ENCODE measurements around the gene UBL3. TPM values are rescaled to one million over a fixed set of nuclear protein-coding genes. Genes with fewer than 3 reads are reported as not detected.

Gene UBL3
- total RNA-seq, 1 experiment from 2014 or later: 19.0 TPM

DNA sequence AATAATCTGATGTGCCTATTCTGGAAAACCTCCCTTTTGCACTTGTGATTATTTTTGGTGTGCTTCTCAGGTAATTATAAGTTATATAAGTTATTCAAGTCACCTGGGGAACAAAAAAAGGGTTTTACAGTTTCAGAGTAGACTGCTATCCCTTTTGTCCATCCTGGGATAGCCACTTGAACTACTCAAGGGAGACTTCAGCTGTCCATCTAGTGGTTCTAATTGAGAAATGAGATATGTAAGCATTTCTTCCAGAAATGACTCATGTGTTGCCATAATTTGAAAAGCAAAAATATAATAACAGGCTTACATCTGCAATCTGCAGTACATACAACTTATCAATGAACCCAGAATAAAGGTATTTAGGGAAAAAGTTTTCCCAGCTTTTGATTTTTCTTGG, 20.4 kb downstream of the UBL3 start:
- Histone ChIP-seq H3K27me3 (ENCODE audit: insufficient read depth, low read length) (no peaks in the 10 kb centered on the region), H2BK20ac (ENCODE audit: low read depth, low read length, poor library complexity, severe bottlenecking) (no peak overlapping the region), H3K27ac (ENCODE audit: insufficient read length, low read depth, low read length) (no peak overlapping the region), H2BK120ac (ENCODE audit: low read depth, low read length, poor library complexity, severe bottlenecking) (no peak overlapping the region), H2BK5ac (ENCODE audit: insufficient read length, low read length) (no peak overlapping the region), H3K14ac (ENCODE audit: insufficient read depth, low read length) (no peak overlapping the region), H3K9me3 (ENCODE audit: control insufficient read depth, low read depth, low read length) (no peaks in the 10 kb centered on the region), H3K9ac (ENCODE audit: extremely low read depth, insufficient read length, low read length) (no peak overlapping the region), H3K4me2 (ENCODE audit: insufficient read depth, insufficient read length, low read length) (no peak overlapping the region), H2BK15ac (ENCODE audit: low read depth, low read length) (no peak overlapping the region), H4K8ac (replicated peaks; ENCODE audit: insufficient read length, low read depth, low read length) (no peak overlapping the region), H3K18ac (ENCODE audit: insufficient read length, low read depth, low read length) (no peak overlapping the region), H3K4ac (ENCODE audit: low read depth, low read length) (no peak overlapping the region), H3K79me1 (ENCODE audit: insufficient read depth, low read depth, low read length, poor library complexity, severe bottlenecking) (no peaks in the 10 kb centered on the region), H3T11ph (ENCODE audit: low read length) (no peak overlapping the region), H3K56ac (ENCODE audit: insufficient read length, low read depth, low read length) (no peak overlapping the region), H4K20me1 (ENCODE audit: control insufficient read depth, insufficient read depth, insufficient read length) (no peaks in the 10 kb centered on the region), H3K23ac (ENCODE audit: insufficient read length, low read depth, low read length) (no peak overlapping the region), H3K23me2 (ENCODE audit: insufficient read length, low read depth, low read length, poor library complexity, severe bottlenecking) (no peaks in the 10 kb centered on the region), H3K4me1 (ENCODE audit: insufficient read depth, low read length) (no peaks in the 10 kb centered on the region), H2AK5ac (ENCODE audit: insufficient read length, low read length) (no peak overlapping the region), H3K79me2 (ENCODE audit: insufficient read depth, low read length) (no peaks in the 10 kb centered on the region; the same call in 1 of the 2 replicates), H4K5ac (ENCODE audit: insufficient read length, low read depth, low read length) (no peak overlapping the region), H4K91ac (ENCODE audit: insufficient read length, low read depth, low read length) (no peak overlapping the region), H2BK12ac (ENCODE audit: insufficient read length, low read depth, low read length) (no peak overlapping the region), H2AFZ (ENCODE audit: low read length) (no peak overlapping the region)
- TF ChIP-seq, protein P1, sequence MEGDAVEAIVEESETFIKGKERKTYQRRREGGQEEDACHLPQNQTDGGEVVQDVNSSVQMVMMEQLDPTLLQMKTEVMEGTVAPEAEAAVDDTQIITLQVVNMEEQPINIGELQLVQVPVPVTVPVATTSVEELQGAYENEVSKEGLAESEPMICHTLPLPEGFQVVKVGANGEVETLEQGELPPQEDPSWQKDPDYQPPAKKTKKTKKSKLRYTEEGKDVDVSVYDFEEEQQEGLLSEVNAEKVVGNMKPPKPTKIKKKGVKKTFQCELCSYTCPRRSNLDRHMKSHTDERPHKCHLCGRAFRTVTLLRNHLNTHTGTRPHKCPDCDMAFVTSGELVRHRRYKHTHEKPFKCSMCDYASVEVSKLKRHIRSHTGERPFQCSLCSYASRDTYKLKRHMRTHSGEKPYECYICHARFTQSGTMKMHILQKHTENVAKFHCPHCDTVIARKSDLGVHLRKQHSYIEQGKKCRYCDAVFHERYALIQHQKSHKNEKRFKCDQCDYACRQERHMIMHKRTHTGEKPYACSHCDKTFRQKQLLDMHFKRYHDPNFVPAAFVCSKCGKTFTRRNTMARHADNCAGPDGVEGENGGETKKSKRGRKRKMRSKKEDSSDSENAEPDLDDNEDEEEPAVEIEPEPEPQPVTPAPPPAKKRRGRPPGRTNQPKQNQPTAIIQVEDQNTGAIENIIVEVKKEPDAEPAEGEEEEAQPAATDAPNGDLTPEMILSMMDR (conservative IDR thresholded peaks at IDR 0.05): no peak
- Mint-ChIP-seq H3K9me3 (peaks cover 16 to 38% of the 10 kb centered on the region in 2 experiments), H3K27ac (no peak overlapping the region), H3K4me3 (no peak overlapping the region), H3K4me1 (peaks cover 13 to 14% of the 10 kb centered on the region in 2 experiments), H3K27me3 (ENCODE audit: low read depth) (no peaks in the 10 kb centered on the region), H3K36me3 (ENCODE audit: insufficient read depth in 1 of 3, low read depth in 3 of 3) (peaks cover 22 to 44% (median 33%) of the 10 kb centered on the region in 3 experiments)
- DNase-seq: no peak
